Suppressor macrophage treated with lipopolysaccharide for 1 hour (primary cell): ENCODE data around the gene CACNG5.

Experiments used
- DNase-seq, 3 donors: peaks; one replicate each; pipeline ENCODE4 v3.0.0-alpha.2; 2020 to 2022

Gene CACNG5

GRCh38 chr17:66834919-66835454, at the start of gene CACNG5:
Gene CACNG5 (plus strand): TSS chr17:66835117. CDS start chr17:66877333, 42,216 bp downstream.
- no peak for DNase-seq

DNA sequence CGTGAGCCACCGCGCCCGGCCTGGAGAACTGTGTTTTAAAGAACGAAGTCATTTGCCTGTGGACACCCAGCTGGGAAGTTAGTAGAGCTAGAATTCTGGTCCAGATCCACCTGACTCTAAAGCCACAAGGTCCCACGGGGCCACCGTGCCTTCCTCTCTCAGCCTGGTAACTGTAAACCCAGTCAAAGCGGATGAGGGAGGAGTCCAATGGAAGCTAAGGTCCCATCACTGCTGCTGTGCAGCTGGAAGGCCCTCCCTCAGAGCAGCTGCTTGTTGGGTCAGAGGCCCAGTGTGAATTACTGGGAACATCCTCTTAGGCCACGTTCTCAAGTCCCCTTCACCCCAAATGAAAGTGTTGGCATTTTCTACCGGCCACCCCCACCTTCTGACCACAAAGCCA, 48.8 kb upstream of the CACNG5 start:
- DNase-seq: no peak

DNA sequence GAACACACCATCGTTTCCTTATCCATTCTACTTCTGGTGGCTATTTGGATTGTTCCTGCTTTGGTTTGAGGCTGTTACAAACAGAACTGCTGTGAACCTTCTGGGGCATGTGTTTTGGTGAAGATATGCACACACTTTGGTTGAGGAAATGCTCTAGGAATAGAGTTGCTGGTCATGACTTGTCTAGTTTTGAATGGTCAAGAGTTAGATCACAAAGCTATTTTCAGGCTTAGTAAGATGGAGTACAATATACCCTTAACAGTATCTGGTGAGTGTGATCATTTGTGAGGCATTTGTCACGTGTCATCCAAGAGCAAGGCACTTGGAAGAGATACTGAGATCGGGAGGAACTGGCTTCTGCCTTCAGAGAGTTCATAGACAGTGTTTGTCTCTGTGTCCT, 47.0 kb upstream of the CACNG5 start:
- no peak for DNase-seq

GRCh38 chr17:66789093-66789492, 45.8 kb upstream of the CACNG5 start:
- no peak for DNase-seq

DNA sequence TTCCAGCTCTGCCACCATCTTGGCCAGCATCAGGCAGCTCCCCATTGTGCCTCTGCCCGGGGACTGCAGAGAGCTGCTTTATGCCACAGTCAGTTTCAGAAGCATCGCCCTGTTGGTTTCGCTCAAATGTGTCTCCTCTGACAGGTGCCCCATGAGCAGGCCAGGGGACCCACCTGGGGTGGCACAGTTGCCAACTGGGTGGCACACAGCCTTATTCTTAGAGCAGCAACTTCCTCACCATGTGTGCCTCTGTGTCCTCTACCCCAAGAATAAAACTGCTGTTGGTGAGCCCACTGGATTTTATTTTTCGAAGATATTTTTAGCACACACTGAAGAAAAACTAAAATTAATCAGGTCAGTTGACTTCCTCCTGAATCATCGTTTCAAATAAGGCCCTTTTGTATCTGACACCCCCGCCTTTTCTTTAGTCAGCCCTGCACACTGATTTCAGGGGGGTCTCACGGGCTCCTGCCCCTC, 44.9 kb upstream of the CACNG5 start:
- DNase-seq: peak in 2 of 3 donors; percentile 7 to 9

- DNase-seq: no peak
Observed at GRCh38 chr17:66790501-66791061, 44.3 kb upstream of the CACNG5 start.

GRCh38 chr17:66791347-66791746, 43.6 kb upstream of the CACNG5 start:
- peak; percentile 45 to 56 (median 50) for DNase-seq

GRCh38 chr17:66793814-66794213, 41.1 kb upstream of the CACNG5 start:
- no peak for DNase-seq

GRCh38 chr17:66795486-66795885, 39.4 kb upstream of the CACNG5 start:
- no peak for DNase-seq

- peak; percentile 31 to 39 (median 36) for DNase-seq
Observed at GRCh38 chr17:66799849-66800537, 34.9 kb upstream of the CACNG5 start.

GRCh38 chr17:66803474-66803951, 31.4 kb upstream of the CACNG5 start:
- DNase-seq: no peak

GRCh38 chr17:66805567-66805966, 29.4 kb upstream of the CACNG5 start:
- no peak for DNase-seq

DNA sequence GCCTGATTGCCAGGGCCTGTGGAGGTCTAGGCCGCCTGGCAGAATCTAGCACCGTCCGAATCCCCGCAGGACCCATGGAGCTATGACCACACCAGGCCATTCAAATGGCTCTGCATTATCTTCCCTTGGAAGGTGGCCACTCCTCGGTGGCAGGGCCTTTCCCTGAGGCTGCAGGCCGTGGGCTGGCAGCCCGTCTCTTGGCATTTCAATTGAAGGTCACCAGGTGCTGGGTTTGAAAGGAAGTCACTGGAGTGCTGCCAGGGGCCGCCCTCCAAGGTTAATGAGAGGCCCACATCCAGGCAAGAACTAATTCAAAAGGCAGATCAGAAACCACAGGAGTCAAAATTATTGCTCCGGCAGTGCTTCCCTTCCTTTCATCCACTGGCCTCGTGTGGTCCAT, 27.7 kb upstream of the CACNG5 start:
- no peak for DNase-seq

DNA sequence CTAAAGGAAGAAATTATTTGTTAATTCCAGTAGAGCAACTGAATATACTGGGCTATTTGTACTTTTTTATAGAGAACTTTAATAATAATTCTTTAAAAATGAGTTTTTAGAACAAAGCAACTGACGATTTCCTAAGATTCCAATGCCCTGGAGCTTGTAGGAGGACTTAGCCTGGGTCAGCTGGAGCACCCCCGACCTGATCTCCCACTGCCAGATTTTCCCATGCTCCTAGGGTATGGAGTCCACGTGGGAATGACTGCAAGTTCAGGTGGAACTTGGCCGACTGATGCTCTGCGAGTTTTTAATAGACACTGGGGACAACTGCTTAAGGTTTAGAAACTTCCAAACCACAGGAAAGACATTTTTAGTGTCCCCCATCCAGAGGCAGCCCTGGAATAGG, 25.5 kb upstream of the CACNG5 start:
- no peak for DNase-seq

GRCh38 chr17:66810951-66811682, 23.8 kb upstream of the CACNG5 start:
- DNase-seq: no peak

DNA sequence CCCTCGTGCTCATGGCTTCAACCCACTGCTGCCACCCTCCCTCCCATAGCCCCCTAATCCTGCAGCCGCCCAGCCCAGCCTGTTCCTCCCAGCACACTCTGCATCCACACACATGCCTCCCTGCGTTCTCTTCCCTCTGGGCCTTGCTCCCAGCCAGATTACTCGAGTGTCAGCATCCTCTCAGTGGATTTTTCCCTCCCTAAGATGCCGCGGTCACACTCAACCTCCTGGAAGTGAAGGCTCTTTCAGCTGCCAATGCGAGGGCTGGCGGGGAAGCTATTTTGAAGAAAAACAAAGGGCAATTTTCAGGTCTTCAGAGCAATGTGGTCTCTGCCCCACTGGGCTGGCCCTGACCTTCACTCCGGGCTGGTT, 23.2 kb upstream of the CACNG5 start:
- DNase-seq: no peak

DNA sequence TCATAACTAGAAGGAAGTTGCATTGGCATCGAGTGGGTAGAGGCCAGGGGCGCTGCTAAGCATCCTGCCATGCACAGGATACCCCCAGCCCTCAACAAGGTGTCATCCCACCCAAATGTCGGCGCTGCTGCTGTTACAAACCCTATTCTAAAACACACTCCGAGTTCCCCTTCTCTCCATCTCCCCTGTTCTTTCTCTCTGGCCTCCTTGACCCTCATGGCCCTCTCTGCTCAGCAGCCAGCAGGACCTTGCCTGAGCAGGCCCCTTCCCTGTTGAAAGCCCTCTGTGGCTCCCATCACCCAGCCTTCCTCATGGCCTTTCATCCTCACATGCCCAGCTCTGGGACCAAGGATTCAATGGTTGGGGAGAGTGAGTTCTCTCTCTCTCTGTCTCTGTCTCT, 22.3 kb upstream of the CACNG5 start:
- no peak for DNase-seq

GRCh38 chr17:66813296-66813695, 21.6 kb upstream of the CACNG5 start:
- DNase-seq: no peak

GRCh38 chr17:66814026-66814425, 20.9 kb upstream of the CACNG5 start:
- DNase-seq: no peak

DNA sequence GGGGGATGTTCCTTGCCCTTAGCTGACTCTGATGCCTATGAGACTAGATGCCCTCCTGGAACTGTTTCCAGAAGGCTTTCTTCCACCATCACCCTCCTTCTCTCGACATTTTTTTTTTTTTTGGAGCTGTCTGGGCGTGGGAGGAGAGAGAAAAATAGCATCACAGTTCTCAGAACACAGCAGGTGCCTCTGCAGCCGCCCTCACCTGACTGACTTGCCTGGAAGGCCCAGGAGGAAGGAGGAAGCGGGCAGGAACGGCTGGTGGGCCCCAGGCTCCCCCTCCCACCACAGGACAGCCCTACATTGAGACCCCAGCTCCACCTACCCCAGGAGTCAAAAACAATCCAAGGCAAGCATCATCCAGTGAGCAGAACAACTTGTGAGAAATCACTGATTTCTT, 20.3 kb upstream of the CACNG5 start:
- no peak for DNase-seq

GRCh38 chr17:66817750-66818149, 17.2 kb upstream of the CACNG5 start:
- DNase-seq: no peak

DNA sequence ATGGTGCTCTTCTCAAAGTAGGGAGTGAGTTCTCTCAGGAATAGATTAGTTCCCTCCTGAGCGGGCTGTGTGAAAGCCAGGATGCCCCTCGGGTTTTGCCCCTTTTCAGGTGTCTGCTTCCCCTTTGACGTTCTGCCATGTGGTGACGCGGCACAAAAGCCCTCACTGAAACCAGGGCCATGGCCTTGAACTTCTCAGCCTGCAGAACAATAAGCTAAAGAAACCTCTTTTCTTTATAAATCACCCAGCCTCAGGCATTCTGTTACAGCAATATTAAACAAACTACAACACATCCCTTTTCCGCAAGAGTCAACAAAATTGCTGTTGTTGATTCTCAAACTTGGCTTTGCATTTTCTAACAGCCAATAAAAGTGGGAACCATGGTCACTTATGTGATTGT, 15.5 kb upstream of the CACNG5 start:
- no peak for DNase-seq

GRCh38 chr17:66822009-66822408, 12.9 kb upstream of the CACNG5 start:
- DNase-seq: no peak

DNA sequence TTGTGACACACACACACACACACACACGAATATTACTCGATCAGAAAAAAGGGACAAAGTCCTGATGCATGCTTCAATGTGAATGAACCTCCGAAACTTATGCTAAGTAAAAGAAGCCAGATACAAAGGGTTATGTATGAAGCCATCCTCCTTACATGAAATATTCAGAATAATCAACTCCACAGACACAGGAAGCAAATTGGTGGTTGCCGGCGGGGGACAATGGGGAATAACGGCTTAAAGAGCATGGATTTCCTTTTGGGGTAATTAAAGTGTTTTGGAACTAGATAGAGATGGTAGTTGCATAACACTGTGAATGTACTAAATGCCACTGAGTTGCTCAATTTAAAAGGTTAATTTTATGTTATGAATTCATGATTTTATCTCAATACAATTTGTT, 8.1 kb upstream of the CACNG5 start:
- DNase-seq: no peak
